HS-27A (cell line): ENCODE results near the gene FKBP5.

ENCODE experiments used
- DNase-seq: peaks from one replicate; pipeline ENCODE4 v3.0.0-alpha.2; 2012; ENCODE audit warnings: low read depth, missing footprints

The FKBP5 gene

GRCh38 chr6:35662999-35663398 is 25.7 kb downstream of the FKBP5 start:
- DNase-seq: no peak

GRCh38 chr6:35654883-35655282 is 33.8 kb downstream of the FKBP5 start:
- DNase-seq: no peak

- DNase-seq: no peak
These were observed 37.5 kb downstream of the FKBP5 start for GRCh38 chr6:35651244-35651643.

GRCh38 chr6:35650015-35650414 is 38.7 kb downstream of the FKBP5 start:
- DNase-seq: no peak

DNA sequence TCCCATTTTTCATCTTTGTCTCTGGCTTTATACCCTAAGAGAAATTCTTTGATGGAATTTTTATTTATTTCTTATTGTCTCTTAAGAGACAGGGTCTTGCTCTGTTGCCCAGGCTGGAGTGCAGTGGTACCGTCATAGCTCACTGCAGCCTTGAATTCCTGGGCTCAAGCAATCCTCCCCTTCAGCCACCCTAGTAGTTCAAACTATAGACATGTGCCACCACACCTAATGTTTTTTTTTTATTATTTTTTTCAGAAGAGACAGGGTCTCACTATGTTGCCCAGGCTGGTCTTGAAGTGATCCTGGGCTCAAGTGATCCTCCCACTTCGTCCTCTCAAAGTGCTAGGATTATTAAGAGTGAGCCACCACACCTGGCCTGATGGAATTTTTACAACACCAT is 40.5 kb downstream of the FKBP5 start:
- DNase-seq: no peak

DNA sequence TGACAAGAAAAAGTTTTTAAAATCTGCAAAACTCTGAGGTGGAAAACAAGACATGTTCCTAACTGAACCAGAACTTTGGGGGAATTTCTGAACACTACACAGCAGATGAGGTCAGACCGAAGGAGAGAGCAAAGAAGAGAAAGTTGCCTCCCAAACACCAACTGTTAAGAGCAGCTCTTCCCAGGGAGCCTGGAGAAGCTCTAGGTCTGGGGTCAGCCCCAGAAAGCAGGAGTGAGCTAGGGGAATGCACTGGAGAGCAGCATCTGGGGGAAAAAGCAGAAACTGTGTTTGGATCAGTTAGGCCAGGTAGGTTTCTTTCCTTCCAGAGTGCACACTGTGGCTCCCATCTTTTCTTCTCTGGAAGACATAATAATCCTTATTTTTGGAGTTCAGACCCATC is 41.3 kb downstream of the FKBP5 start:
- no peak for DNase-seq

- DNase-seq: no peak
These were observed 45.6 kb downstream of the FKBP5 start for GRCh38 chr6:35643162-35643535.

- DNase-seq: no peak
These were observed 46.1 kb downstream of the FKBP5 start for GRCh38 chr6:35642471-35643161.

DNA sequence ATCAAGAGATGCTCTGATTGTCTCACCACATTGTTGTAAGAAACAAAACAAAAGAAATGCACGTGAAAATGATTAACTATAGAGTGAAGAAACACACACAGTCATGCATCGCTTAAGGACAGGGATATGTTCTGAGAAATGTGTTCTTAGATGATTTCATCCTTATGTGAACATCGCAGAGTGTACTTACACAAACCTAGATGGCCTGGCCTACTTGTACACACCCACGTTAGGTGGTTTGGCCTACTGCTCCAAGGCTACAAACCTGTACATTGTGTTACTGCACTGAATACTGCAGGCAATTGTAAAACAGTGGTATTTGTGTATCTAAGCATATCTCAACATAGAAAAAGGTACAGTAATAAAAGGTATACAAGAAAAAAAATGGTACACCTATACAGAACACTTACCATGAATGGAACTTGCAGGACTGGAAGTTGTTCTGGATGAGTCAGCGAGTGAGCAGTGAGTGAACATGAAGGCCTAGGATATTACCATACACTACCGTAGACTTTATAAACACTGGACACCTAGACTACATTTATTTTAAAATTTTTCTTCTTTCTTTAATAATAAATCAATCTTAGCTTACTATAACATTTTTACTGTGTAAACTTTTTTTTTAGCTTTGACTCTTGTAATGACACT is 48.6 kb downstream of the FKBP5 start:
- DNase-seq: no peak

- no peak for DNase-seq
These were observed 50.0 kb downstream of the FKBP5 start for GRCh38 chr6:35638679-35639078.

GRCh38 chr6:35637911-35638310 is 50.8 kb downstream of the FKBP5 start:
- no peak for DNase-seq

- no peak for DNase-seq
These were observed 52.8 kb downstream of the FKBP5 start for GRCh38 chr6:35635601-35636597.

GRCh38 chr6:35634316-35634715 is 54.4 kb downstream of the FKBP5 start:
- DNase-seq: no peak

DNA sequence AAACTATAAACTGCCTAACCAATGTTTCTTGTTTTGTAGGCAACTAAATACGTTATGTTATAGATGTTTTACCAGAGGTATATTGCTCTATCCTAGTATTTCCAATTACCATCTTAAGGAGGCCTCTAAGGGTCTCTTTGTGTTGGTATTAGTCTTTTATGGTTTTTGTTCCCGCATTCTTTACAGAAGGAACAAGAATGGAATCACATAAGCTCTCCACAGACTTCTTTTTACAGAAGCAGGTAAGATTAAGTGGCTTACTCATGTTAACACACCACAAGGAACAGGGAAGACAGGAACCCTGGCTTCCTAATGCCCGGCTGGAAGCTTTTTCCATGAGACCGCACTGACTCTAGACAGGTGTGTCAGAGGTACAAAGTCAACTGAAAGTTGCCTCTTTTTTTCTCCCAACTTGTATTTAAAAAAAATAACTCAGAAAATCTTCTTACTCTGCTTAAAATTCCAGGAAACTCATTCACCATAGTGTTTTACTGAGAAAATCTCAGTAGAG is 55.1 kb downstream of the FKBP5 start:
- DNase-seq: no peak

DNA sequence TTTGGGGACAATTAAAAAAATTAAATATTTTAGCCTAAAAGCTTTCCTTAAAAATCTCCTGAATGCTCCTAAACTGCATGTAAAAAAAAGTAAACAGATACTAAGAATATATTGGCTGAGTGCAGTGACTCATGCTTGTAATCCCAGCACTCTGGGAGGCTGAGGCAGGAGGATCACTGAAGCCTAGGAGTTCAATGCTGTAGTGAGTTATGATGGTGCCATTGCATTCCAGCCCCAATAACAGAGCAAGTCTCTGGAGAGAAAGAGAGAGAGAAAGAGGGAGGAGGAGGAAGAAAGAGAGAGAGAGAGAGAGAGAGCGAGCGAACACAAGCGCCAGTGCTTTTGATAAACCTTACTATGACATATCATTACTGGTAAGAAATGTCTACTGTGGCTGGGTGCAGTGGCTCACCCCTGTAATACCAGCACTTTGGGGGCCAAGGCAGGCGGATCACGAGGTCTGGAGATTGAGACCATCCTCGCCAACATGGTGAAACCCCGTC is 58.8 kb downstream of the FKBP5 start:
- no peak for DNase-seq

- no peak for DNase-seq
These were observed 62.3 kb downstream of the FKBP5 start for GRCh38 chr6:35626401-35626800.

GRCh38 chr6:35624341-35625070 is 64.2 kb downstream of the FKBP5 start:
- no peak for DNase-seq

- no peak for DNase-seq
These were observed 66.4 kb downstream of the FKBP5 start for GRCh38 chr6:35622283-35622682.

DNA sequence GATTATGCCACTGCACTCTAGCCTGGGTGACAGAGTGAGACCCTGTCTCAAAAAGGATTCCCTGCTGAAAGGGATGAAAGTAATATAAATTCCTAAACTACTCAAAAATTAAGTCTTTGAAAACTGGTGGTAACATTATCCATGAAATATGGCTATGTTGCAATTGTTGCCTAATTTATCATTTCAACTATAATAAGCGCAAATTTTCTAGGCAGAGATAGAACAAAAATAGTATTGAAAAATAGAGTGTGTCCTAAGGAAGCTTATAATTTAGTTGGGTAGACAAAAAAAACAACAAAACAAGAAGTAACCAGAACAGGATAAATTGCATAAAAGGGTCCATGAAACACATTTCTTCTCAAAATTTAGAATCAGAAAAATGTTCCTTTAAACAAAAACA is 68.0 kb downstream of the FKBP5 start:
- no peak for DNase-seq

DNA sequence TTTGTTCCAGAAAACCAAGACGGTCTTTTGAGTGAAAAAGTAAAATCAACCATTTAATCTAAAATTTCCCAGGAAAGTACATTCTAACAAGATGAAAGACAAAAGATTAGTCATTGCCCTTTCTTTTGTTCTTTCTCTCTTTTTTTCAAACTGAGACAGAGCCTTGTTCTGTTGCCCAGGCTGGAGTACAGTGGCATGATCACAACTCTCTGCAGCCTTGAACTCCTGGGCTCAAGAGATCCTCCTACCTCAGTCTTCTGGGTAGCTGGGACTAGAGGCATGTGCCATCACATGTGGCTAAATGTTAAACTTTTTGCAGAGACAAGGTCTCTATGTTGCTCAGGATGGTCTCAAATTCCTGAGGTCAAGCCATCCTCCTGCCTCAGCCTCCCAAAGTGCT is 75.0 kb downstream of the FKBP5 start:
- DNase-seq: no peak

DNA sequence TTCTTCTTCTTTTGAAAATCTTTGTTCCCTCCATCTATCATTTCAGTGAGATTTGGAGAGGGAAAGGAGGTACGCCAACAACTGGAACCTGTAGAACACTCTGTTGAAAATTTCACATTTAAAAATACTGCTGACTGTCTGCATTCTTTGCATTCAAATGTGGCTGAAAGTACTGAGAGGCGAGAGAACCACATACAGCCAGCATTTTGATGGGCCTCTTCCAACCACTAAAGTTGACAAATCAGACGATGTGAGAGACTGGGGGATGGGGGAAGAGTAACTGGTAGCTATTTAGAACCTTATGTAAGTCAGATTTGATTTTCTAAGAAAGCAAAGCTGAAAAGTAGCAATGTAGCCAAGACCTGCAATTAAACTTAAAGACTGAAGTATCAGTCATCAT is 77.5 kb downstream of the FKBP5 start:
- DNase-seq: no peak

DNA sequence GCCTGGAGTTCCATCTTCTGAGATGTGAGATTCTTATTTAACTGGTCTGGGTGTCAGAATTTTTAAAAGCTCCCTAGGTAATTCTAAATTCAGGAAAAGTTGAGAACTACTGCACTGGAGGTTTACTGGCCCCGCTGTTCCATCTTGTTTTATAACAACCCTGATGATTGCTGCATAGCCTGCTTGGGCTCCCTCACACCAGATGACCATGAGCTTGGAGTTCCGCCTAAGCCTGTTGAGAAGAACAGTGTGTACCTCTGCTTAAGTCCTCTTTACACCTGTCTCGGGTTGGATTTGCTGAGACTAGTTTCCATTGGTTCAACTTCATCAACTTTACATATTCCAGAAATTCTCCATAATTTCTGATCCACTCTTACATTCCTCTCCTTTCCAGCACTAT is 77.9 kb downstream of the FKBP5 start:
- no peak for DNase-seq
